Measurements from ENCODE around the gene ADGRE2. TPM values are rescaled to one million over a fixed set of nuclear protein-coding genes. Genes with fewer than 3 reads are reported as not detected.

Gene ADGRE2
- polyA plus RNA-seq, 3 donors, result 0.32 to 0.40 (median 0.40) TPM

Other genes with a start within 250 kb of the ADGRE2 start
- 100 to 1,000 TPM; 113 to 144 (median 132) TPM for gene TECR, start 249.0 kb downstream of the ADGRE2 start, polyA plus RNA-seq (ENCODE audit: insufficient read length in 3 of 3)
- gene NDUFB7, start 206.5 kb downstream of the ADGRE2 start, polyA plus RNA-seq (ENCODE audit: insufficient read length in 3 of 3), result 10 to 100 TPM; 76.7 to 96.7 (median 88.4) TPM
- under 1 TPM; 0.06 to 0.17 (median 0.12) TPM for gene CLEC17A, start 195.5 kb downstream of the ADGRE2 start, polyA plus RNA-seq (ENCODE audit: insufficient read length in 3 of 3)
- under 1 TPM in 2 of 3 donors, not detected in 1; 0.11 to 0.20 TPM for gene ADGRE3, start 103.7 kb downstream of the ADGRE2 start, polyA plus RNA-seq (ENCODE audit: insufficient read length in 3 of 3)
- gene ZNF333, start 88.5 kb downstream of the ADGRE2 start, polyA plus RNA-seq (ENCODE audit: insufficient read length in 3 of 3), result 10 to 100 TPM; 14.3 to 16.6 (median 16.1) TPM
- under 1 TPM in 2 of 3 donors, not detected in 1; 0.03 TPM for gene OR7A5, start 56.6 kb upstream of the ADGRE2 start, polyA plus RNA-seq (ENCODE audit: insufficient read length in 3 of 3)
- gene OR7C1, start 56.6 kb upstream of the ADGRE2 start, polyA plus RNA-seq (ENCODE audit: insufficient read length in 3 of 3), result under 1 TPM; 0.08 to 0.17 (median 0.10) TPM
- not detected for gene OR7A10, start 70.4 kb upstream of the ADGRE2 start, polyA plus RNA-seq (ENCODE audit: insufficient read length in 3 of 3)
- not detected for gene OR7A17, start 107.6 kb upstream of the ADGRE2 start, polyA plus RNA-seq (ENCODE audit: insufficient read length in 3 of 3)
- gene OR7C2, start 162.9 kb upstream of the ADGRE2 start, polyA plus RNA-seq (ENCODE audit: insufficient read length in 3 of 3), result not detected
- under 1 TPM; 0.39 to 0.51 (median 0.47) TPM for gene SLC1A6, start 201.3 kb upstream of the ADGRE2 start, polyA plus RNA-seq (ENCODE audit: insufficient read length in 3 of 3)

Data from right renal cortex interstitium (tissue), 3 donors.